GM18526 (cell line): ENCODE measurements around the gene NYNRIN.

Source experiments
- POLR2A ChIP-seq: IDR thresholded peaks from 3 replicates; pipeline ENCODE4 v1.6.1; 2011; ENCODE audit not compliant: insufficient read length; ENCODE audit errors: extremely low read depth

The NYNRIN gene

GRCh38 chr14:24382064-24382371 lies 16.8 kb upstream of the NYNRIN start:
- no peak for TF ChIP-seq POLR2A

GRCh38 chr14:24384169-24384568 lies 14.6 kb upstream of the NYNRIN start:
- no peak for TF ChIP-seq POLR2A

GRCh38 chr14:24385524-24385923 lies 13.3 kb upstream of the NYNRIN start:
- TF ChIP-seq POLR2A: no peak

GRCh38 chr14:24387009-24387345 lies 11.8 kb upstream of the NYNRIN start:
- no peak for TF ChIP-seq POLR2A

GRCh38 chr14:24388474-24389179 lies 10.2 kb upstream of the NYNRIN start:
- no peak for TF ChIP-seq POLR2A

GRCh38 chr14:24389226-24389848 lies 9.5 kb upstream of the NYNRIN start:
- no peak for TF ChIP-seq POLR2A

- no peak for TF ChIP-seq POLR2A
Measured at GRCh38 chr14:24390701-24391468, 7.9 kb upstream of the NYNRIN start.

GRCh38 chr14:24392325-24393091 lies 6.3 kb upstream of the NYNRIN start:
- TF ChIP-seq POLR2A: no peak

GRCh38 chr14:24394275-24394674 lies 4.5 kb upstream of the NYNRIN start:
- no peak for TF ChIP-seq POLR2A

- TF ChIP-seq POLR2A: no peak
Measured at GRCh38 chr14:24395609-24396582, 2.9 kb upstream of the NYNRIN start.

- no peak for TF ChIP-seq POLR2A
Measured at GRCh38 chr14:24397639-24398292, 1.0 kb upstream of the NYNRIN start.

GRCh38 chr14:24398293-24398652 lies 530 bp upstream of the NYNRIN start:
- no peak for TF ChIP-seq POLR2A

- TF ChIP-seq POLR2A: no peak
Measured at GRCh38 chr14:24399447-24399822, 632 bp downstream of the NYNRIN start.
